Measurements from ENCODE around the gene CAPZA2. TPM values are rescaled to one million over a fixed set of nuclear protein-coding genes. Genes with fewer than 3 reads are reported as not detected.

Gene CAPZA2
- polyA plus RNA-seq, 2 donors, result 13.6 to 44.9 TPM

DNA sequence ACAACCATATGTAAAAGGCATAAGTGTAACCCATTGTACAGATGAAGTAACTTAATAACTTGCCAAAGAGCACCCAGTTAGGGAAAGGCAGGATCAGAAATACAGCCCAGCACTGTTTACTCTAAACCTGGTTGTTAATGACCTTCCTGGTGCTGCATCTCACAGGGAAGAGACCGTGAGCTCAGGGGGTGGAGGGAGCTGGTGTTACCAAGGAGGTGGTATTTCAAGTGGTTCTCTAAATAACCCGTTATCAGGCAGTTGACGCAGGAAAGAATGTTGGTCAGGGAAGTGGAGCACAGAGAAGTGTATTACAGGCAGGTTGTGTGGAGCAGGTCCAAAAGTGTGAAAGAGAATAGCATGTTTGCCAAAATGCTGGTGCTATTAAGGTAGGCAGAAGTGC, 86.5 kb downstream of the CAPZA2 start:
- no peak overlapping the region for H3K4me3 ChIP-seq (ENCODE audit: low read depth in 1 of 2, low read length in 2 of 2)
- no peaks in the 10 kb centered on the region for H3K9me3 ChIP-seq (ENCODE audit: control insufficient read depth in 2 of 2, insufficient read depth in 1 of 2, low read depth in 1 of 2, low read length in 1 of 2)
- H3K27me3 ChIP-seq (ENCODE audit: control insufficient read depth in 1 of 2, insufficient read depth in 2 of 2, low read length in 2 of 2), result no peaks in the 10 kb centered on the region
- no peaks in the 10 kb centered on the region for H3K36me3 ChIP-seq (ENCODE audit: control insufficient read depth in 2 of 2, insufficient read depth in 2 of 2, low read length in 1 of 2)
- no peak overlapping the region for H3K27ac ChIP-seq (ENCODE audit: low read depth in 2 of 2, low read length in 1 of 2)
- no peaks in the 10 kb centered on the region for H3K4me1 ChIP-seq (ENCODE audit: control insufficient read depth in 2 of 2, insufficient read depth in 2 of 2, low read length in 1 of 2)
- WGBS, 2 donors, result 74 to 81% methylated on average over 3 of the region's 3 CpGs

DNA sequence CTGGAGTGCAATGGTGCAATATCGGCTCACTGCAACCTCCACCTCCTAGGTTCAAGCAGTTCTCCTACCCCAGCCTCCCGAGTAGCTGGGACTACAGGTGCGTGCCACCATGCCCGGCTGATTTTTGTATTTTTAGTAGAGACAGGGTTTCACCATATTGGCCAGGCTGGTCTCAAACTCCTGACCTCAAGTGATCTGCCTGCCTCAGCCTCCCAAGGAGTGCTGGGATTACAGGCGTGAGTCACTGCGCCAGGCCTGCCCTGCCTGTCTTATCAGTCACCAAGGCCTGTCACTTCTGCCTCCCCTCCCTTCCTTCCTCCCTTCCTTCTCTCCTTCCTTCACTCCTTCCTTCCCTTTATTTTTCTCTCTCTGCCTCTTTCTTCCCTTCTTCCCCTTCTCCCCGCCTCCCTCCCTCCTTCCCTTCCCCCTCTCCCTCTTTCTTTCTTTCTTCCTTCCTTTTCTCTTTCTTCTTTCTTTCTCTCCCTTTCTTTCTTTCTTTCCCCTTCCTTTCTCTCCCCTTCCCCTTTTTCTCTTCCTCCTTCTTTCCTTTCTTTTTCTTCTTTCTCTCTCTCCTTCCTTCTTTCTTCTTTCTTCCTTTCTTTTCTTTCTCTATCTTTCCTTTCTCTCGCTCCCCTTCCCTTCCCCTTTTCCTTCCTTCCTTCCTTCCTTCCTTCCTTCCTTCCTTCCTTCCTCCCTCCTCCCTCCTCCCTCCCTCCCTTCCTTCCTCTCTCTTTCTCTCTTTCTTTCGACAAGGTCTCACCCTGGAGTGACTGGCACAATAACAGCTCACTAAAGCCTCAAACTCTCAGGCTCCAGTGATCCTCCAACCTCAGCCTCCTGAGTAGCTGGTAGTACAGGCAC, 87.8 kb downstream of the CAPZA2 start:
- Histone ChIP-seq H3K9me3 (ENCODE audit: control insufficient read depth in 2 of 2, insufficient read depth in 1 of 2, low read depth in 1 of 2, low read length in 1 of 2) (no peaks in the 10 kb centered on the region), H3K4me1 (ENCODE audit: control insufficient read depth in 2 of 2, insufficient read depth in 2 of 2, low read length in 1 of 2) (no peaks in the 10 kb centered on the region), H3K36me3 (ENCODE audit: control insufficient read depth in 2 of 2, insufficient read depth in 2 of 2, low read length in 1 of 2) (no peaks in the 10 kb centered on the region), H3K4me3 (ENCODE audit: low read depth in 1 of 2, low read length in 2 of 2) (no peak overlapping the region), H3K27me3 (ENCODE audit: control insufficient read depth in 1 of 2, insufficient read depth in 2 of 2, low read length in 2 of 2) (no peaks in the 10 kb centered on the region), H3K27ac (ENCODE audit: low read depth in 2 of 2, low read length in 1 of 2) (no peak overlapping the region)
- 84 to 89% methylated on average over 9 of the region's 9 CpGs for WGBS, 2 donors

DNA sequence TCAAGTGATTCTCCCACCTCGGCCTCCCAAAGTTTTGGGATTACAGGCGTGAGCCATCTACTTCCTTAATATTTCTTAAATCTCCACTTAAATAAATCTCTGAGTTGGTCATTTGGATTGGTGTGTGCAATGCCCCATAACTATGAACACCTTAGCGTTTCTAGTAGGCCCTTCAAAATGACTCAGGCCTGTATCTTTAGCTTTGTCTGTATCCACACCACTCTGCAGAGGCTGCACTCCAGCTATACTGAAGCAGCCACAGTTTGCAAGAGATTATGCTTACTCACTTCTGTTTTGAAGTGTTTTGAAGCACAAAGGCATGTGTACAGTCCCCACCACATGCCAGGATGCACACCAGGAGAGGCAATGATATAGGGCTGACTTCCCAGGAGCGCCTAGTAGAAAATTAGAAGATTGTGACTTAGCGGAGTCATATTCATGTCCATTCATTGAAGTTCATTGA, 88.5 kb downstream of the CAPZA2 start:
- 93 to 96% methylated on average over 5 of the region's 5 CpGs for WGBS, 2 donors
- Histone ChIP-seq H3K4me3 (ENCODE audit: low read depth in 1 of 2, low read length in 2 of 2) (no peak overlapping the region), H3K27ac (ENCODE audit: low read depth in 2 of 2, low read length in 1 of 2) (no peak overlapping the region), H3K4me1 (ENCODE audit: control insufficient read depth in 2 of 2, insufficient read depth in 2 of 2, low read length in 1 of 2) (no peaks in the 10 kb centered on the region), H3K36me3 (ENCODE audit: control insufficient read depth in 2 of 2, insufficient read depth in 2 of 2, low read length in 1 of 2) (no peaks in the 10 kb centered on the region), H3K27me3 (ENCODE audit: control insufficient read depth in 1 of 2, insufficient read depth in 2 of 2, low read length in 2 of 2) (no peaks in the 10 kb centered on the region), H3K9me3 (ENCODE audit: control insufficient read depth in 2 of 2, insufficient read depth in 1 of 2, low read depth in 1 of 2, low read length in 1 of 2) (no peaks in the 10 kb centered on the region)

DNA sequence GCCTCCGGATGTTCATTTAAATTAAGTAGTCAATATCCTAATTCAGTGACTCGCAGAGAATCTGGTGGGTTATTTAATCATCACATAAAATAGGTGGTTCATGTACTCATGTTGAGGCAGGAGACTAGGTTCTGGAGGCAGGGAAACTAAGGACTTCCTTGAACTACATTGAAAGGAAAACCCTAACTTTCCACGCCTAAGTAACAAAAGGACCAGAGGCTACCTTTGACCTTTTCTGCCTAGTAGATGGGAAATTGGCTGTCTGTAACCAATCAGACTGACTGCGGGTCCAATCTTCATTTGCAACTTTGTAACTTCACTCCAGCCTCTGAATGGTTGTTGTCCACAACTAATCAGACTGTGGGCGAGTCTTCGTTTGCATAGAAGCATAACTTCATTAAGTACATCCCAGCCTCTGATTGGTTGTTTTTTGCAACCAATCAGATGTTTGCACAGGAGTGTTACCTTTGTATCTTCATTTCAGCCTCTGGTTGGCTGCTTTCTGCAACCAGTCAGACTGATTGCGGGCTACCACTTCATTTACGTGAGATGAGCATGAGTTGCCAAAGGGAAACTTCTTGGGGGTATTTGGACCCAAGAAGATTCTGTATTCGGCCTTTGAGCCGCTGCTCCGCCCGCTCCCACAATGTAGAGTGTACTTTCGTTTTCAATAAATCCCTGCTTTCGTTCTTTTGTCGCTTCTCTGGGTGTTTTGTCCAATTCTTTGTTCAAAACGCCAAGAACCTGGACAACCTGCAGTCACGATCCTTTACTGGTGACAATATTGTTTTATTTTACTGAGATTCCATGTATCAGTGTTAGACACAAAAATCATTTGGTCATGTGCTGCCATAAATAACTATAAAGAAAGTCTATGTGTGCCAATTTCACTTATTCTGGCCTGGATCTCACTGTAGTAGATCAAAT, 89.2 kb downstream of the CAPZA2 start:
- Histone ChIP-seq H3K27me3 (ENCODE audit: control insufficient read depth in 1 of 2, insufficient read depth in 2 of 2, low read length in 2 of 2) (no peaks in the 10 kb centered on the region), H3K9me3 (ENCODE audit: control insufficient read depth in 2 of 2, insufficient read depth in 1 of 2, low read depth in 1 of 2, low read length in 1 of 2) (no peaks in the 10 kb centered on the region), H3K4me3 (ENCODE audit: low read depth in 1 of 2, low read length in 2 of 2) (peak overlapping the region; percentile 26 to 46), H3K27ac (ENCODE audit: low read depth in 2 of 2, low read length in 1 of 2) (no peak overlapping the region), H3K36me3 (ENCODE audit: control insufficient read depth in 2 of 2, insufficient read depth in 2 of 2, low read length in 1 of 2) (no peaks in the 10 kb centered on the region), H3K4me1 (ENCODE audit: control insufficient read depth in 2 of 2, insufficient read depth in 2 of 2, low read length in 1 of 2) (peaks cover 0 to 3% of the 10 kb centered on the region in 2 donors)
- 68 to 79% methylated on average over 17 of the region's 17 CpGs for WGBS, 2 donors

DNA sequence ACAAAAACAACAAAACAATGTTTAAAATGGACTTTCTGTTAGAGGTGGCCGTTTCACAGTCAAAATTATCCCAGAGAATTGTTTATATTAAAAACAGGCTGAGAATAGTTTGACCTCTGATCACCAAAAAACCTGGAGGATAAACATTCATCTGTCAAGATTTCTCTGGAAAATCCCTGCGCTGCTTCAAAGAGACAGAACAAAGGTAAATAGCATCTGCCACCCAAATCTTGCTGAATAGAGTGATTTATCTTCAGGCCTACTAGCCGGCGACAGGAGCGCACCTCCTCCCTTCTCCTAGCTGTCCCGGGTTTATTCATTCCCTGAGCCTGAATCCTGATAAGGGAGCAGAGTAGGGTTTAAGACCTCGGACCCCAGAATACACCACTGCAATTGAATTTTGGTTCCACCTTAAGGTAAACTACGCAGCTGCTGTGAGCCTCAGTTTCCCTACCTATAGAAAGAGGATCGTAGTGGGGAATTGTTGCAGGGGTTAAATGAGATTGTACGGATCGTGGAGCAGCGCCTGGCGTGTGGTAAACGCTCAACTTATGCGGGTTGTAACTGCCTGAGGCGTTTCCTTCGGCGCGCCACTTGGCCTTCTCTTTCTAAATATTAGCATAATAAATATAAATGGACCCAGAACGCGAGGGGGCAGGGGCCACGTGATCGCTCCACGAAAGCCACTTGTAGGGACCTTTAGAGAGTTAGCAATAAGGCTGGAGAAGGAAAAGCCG, 90.4 kb downstream of the CAPZA2 start:
- H3K27me3 ChIP-seq (ENCODE audit: control insufficient read depth in 1 of 2, insufficient read depth in 2 of 2, low read length in 2 of 2), result no peaks in the 10 kb centered on the region
- H3K4me1 ChIP-seq (ENCODE audit: control insufficient read depth in 2 of 2, insufficient read depth in 2 of 2, low read length in 1 of 2), result peaks cover 0 to 3% of the 10 kb centered on the region in 2 donors
- H3K9me3 ChIP-seq (ENCODE audit: control insufficient read depth in 2 of 2, insufficient read depth in 1 of 2, low read depth in 1 of 2, low read length in 1 of 2), result no peaks in the 10 kb centered on the region
- peak overlapping the region; percentile 89 to 93 for H3K4me3 ChIP-seq (ENCODE audit: low read depth in 1 of 2, low read length in 2 of 2)
- WGBS, 2 donors, result 2 to 5% methylated on average over 25 of the region's 25 CpGs
- H3K27ac ChIP-seq (ENCODE audit: low read depth in 2 of 2, low read length in 1 of 2), result peak overlapping the region; percentile 97 to 98
- H3K36me3 ChIP-seq (ENCODE audit: control insufficient read depth in 2 of 2, insufficient read depth in 2 of 2, low read length in 1 of 2), result no peaks in the 10 kb centered on the region

DNA sequence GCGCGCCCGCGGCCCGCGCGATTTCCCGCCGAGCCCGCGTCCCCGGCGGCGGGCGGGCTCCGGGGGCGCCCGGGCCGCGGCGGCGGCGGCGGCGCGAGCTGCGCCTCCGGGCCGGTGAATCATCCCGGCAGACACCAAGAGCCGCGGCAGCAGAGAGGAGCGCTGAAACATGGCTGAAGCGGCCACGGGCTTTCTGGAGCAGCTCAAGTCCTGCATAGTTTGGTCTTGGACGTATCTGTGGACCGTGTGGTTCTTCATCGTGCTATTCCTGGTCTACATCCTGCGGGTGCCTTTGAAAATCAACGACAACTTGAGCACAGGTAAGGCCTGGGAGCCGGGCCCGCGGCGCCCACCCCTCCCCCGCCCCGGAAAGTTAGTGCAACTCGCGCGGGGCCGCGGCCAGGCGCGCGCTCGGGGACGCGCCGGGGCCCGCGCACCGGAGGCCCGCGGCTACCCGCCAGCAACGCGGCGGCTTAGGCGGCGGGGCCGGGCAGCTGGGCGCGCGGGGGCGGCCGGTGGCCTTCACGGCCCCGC, 91.1 kb downstream of the CAPZA2 start, which contains the start of gene ST7:
ST7 (plus strand) TSS at position 130 of the 534 bp plus-strand sequence; CDS start at position 170, 40 bp downstream.
- peak within 1 kb of the TSS; percentile 89 to 93 for H3K4me3 ChIP-seq (ENCODE audit: low read depth in 1 of 2, low read length in 2 of 2)
- no peaks in the 10 kb centered on the region for H3K9me3 ChIP-seq (ENCODE audit: control insufficient read depth in 2 of 2, insufficient read depth in 1 of 2, low read depth in 1 of 2, low read length in 1 of 2)
- 0% methylated on average over 60 to 77 of the region's 77 CpGs for WGBS, 2 donors
- H3K4me1 ChIP-seq (ENCODE audit: control insufficient read depth in 2 of 2, insufficient read depth in 2 of 2, low read length in 1 of 2), result peaks cover 0 to 3% of the 10 kb centered on the region in 2 donors
- peak within 1 kb of the TSS; percentile 97 to 98 for H3K27ac ChIP-seq (ENCODE audit: low read depth in 2 of 2, low read length in 1 of 2)
- no peaks in the 10 kb centered on the region for H3K27me3 ChIP-seq (ENCODE audit: control insufficient read depth in 1 of 2, insufficient read depth in 2 of 2, low read length in 2 of 2)
- H3K36me3 ChIP-seq (ENCODE audit: control insufficient read depth in 2 of 2, insufficient read depth in 2 of 2, low read length in 1 of 2), result no peaks in the 10 kb centered on the region

DNA sequence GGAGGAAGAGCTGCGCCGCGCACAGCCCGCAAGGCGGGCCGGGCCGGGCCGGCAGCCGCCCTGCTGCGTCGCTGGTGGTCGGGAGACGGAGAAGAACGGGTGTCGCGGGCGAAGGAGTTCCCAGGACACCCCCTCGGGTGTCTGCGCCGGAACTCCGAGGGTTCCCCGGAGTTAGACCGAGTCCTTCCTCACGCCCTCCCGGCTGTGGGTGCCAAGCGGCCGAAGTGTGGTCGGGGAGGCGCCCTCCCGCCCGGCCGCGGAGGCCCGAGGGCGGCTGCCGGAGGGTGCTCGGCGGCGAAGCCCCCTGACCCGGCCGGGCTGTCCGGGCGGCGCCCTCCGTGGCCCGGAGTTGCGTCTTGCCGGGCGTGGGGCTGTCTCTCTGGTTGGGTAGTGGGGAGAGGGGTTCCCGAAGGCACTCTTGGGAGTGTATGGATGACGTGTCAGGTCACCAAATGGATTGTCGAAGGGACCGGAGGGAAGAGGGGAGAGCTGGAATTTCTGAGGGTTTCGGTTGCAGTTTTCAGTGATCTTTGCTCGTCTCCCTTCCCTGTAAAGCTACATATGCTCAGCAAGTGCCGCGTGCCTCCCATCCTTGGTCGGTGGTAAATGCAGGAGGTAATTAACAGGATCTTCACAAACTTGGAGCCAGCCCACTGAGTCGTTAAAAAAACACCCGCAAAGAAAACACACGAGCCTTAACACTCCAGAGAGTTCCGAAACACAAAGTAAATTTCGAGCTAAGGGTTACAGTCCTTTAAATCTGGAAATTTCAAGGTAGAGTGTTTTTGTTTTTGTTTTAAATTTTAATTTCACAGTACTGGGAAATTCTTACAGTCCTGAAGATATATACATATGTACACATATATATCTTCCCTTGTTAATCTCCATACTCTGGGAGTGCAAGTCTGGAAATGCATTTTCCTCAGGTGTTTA, 91.8 kb downstream of the CAPZA2 start:
- WGBS, 2 donors, result 1% methylated on average over 53 to 63 of the region's 63 CpGs
- Histone ChIP-seq H3K27ac (ENCODE audit: low read depth in 2 of 2, low read length in 1 of 2) (peak overlapping the region; percentile 97 to 98), H3K36me3 (ENCODE audit: control insufficient read depth in 2 of 2, insufficient read depth in 2 of 2, low read length in 1 of 2) (no peaks in the 10 kb centered on the region), H3K9me3 (ENCODE audit: control insufficient read depth in 2 of 2, insufficient read depth in 1 of 2, low read depth in 1 of 2, low read length in 1 of 2) (no peaks in the 10 kb centered on the region), H3K4me1 (ENCODE audit: control insufficient read depth in 2 of 2, insufficient read depth in 2 of 2, low read length in 1 of 2) (peaks cover 0 to 3% of the 10 kb centered on the region in 2 donors), H3K4me3 (ENCODE audit: low read depth in 1 of 2, low read length in 2 of 2) (peak overlapping the region; percentile 89 to 93), H3K27me3 (ENCODE audit: control insufficient read depth in 1 of 2, insufficient read depth in 2 of 2, low read length in 2 of 2) (no peaks in the 10 kb centered on the region)

DNA sequence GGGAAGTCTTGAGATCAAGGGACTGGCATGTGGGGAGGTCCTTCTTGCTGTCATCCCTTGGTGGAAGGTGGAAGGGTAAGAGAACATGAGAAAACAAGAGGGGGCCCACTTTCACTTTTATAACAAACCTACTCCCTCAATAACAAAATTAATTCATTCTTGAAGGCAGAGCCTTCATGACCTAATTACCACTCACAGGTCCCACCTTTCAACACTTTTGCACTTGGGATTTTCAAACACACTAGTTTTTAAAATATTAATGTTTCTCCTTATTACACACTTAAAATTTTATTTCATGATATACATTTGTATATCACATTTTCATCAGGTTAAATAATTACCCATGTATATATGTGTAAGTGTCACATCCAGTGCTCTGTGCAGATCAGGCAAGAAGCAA, 93.0 kb downstream of the CAPZA2 start:
- H3K4me1 ChIP-seq (ENCODE audit: control insufficient read depth in 2 of 2, insufficient read depth in 2 of 2, low read length in 1 of 2), result peaks cover 0 to 3% of the 10 kb centered on the region in 2 donors
- no peak overlapping the region for H3K4me3 ChIP-seq (ENCODE audit: low read depth in 1 of 2, low read length in 2 of 2)
- H3K27me3 ChIP-seq (ENCODE audit: control insufficient read depth in 1 of 2, insufficient read depth in 2 of 2, low read length in 2 of 2), result no peaks in the 10 kb centered on the region
- H3K36me3 ChIP-seq (ENCODE audit: control insufficient read depth in 2 of 2, insufficient read depth in 2 of 2, low read length in 1 of 2), result no peaks in the 10 kb centered on the region
- H3K27ac ChIP-seq (ENCODE audit: low read depth in 2 of 2, low read length in 1 of 2), result peak overlapping the region in 1 of 2 donors; percentile 28
- no peaks in the 10 kb centered on the region for H3K9me3 ChIP-seq (ENCODE audit: control insufficient read depth in 2 of 2, insufficient read depth in 1 of 2, low read depth in 1 of 2, low read length in 1 of 2)
